Adrenal gland (tissue), 12 donors: ENCODE results near the gene PLAC8. TPM values are rescaled to one million over a fixed set of nuclear protein-coding genes. Genes with fewer than 3 reads are reported as not detected.
"Not testable (repeated sequence)": the region's sequence is repeated elsewhere in the genome, so short reads cannot be mapped to it uniquely, and the experiment has no call there.

Experiments
- DNase-seq, 7 donors: peaks; one replicate each; pipeline ENCODE4 v3.0.0-alpha.2; 2019 to 2020
- H3K27ac ChIP-seq, 5 donors: fragments of 200-600 bp; sonication (generic) in 4 of 5; 1 replicate in 3 of 5; 2 replicates in 2 of 5; pipeline versions ENCODE4 v1.5.1 to v1.8.0; 2016 to 2020; ENCODE audit warnings: mild to moderate bottlenecking in 1 of 5
- H3K27me3 ChIP-seq: fragments of 200-600 bp; 2 replicates; pipeline ENCODE4 v1.8.0; 2021
- H3K36me3 ChIP-seq, 2 donors: fragments of 200-600 bp; replicated peaks in 1 of 2; 1 replicate in 1 of 2; 2 replicates in 1 of 2; pipeline versions ENCODE4 v1.5.1 to v1.8.0; 2018 to 2022
- H3K4me1 ChIP-seq, 2 donors: fragments of 200-600 bp; replicated peaks in 1 of 2; 1 replicate in 1 of 2; 2 replicates in 1 of 2; pipeline versions ENCODE4 v1.5.1 to v1.8.0; 2018 to 2021
- H3K4me3 ChIP-seq, 4 donors: fragments of 200-600 bp; sonication (generic) in 3 of 4; one replicate each; pipeline ENCODE4 v1.5.1; 2016 to 2018
- H3K9me3 ChIP-seq, 3 donors: fragments of 200-600 bp; sonication (generic) in 1 of 3; replicated peaks in 1 of 3; 1 replicate in 2 of 3; 2 replicates in 1 of 3; pipeline versions ENCODE4 v1.5.1 to v1.8.0; 2016 to 2021
- CTCF ChIP-seq, 6 experiments: fragments of 450-650 bp in 4 of 6; fragments of 200-600 bp in 2 of 6; sonication (generic) in 1 of 6; IDR thresholded peaks; 1 replicate in 5 of 6; 2 replicates in 1 of 6; pipeline versions ENCODE4 v1.5.1 to v1.8.0; 2016 to 2021; ENCODE audit warnings: antibody characterized with exemption in 6 of 6, mild to moderate bottlenecking in 2 of 6, moderate library complexity in 1 of 6
- POLR2A ChIP-seq, 2 donors: fragments of 450-650 bp; IDR thresholded peaks; one replicate each; pipeline ENCODE4 v1.6.1; 2017; ENCODE audit warnings: antibody characterized with exemption in 2 of 2, mild to moderate bottlenecking in 2 of 2, moderate library complexity in 1 of 2
- WGBS, 4 donors: extraction: QIAGEN DNeasy Blood & Tissue Kit in 2 of 4; methylation state at CpG; one replicate each; pipeline versions ENCODE4 v1.1.5 to v1.1.7; 2013 to 2017; 5-methylcytosine and 5-hydroxymethylcytosine counted together
- intact Hi-C, 2 donors: fragments of 100-400 bp; cut with DNase I; formaldehyde crosslinking; loops; one replicate each; pipeline versions ENCODE4 v1.14.1 to v1.15.0; 2022 to 2023
- polyA plus RNA-seq, 3 donors: library from polyadenylated mRNA; stranded (reverse); fragments of 200-250 nt in 2 of 3; fragments of 350-450 nt in 1 of 3; fragmentation: Illumina TruSeq in 1 of 3; extraction: RNeasy Lipid Tissue Mini Kit (QIAGEN cat#74804) in 1 of 3; gene quantifications; one replicate each; pipeline ENCODE4 v1.2.3, GENCODE V29; 2013 to 2014
- total RNA-seq, 9 donors: library from RNA; depleted of rRNA in 4 of 9; stranded (reverse); fragments of >200 nt in 4 of 9; fragments of 120-200 nt in 1 of 9; fragmentation: NEBNext Ultra II Directional in 1 of 9; extraction: Animal tissue kit (Norgen Biotek cat#: 25700) in 1 of 9; gene quantifications; one replicate each; pipeline versions ENCODE4 v1.1.0 to v1.2.4, GENCODE V29; 2013 to 2023
- donor health status: healthy with polysubstance abuse.
- donor health status: Bipolar disorder and iron deficiency.
- donor health status: DM: yes; HTN: yes; CAD: no.
- donor health status: DM: no; HTN: no; CAD: no.
- donor health status: DM: no; HTN: no; CAD: no.
- donor health status: DM: yes; HTN: yes; CAD: no.

The PLAC8 gene
- total and polyA plus RNA-seq, 12 donors, result 1.4 to 14.4 (median 2.9) TPM; not detected in 1

DNA sequence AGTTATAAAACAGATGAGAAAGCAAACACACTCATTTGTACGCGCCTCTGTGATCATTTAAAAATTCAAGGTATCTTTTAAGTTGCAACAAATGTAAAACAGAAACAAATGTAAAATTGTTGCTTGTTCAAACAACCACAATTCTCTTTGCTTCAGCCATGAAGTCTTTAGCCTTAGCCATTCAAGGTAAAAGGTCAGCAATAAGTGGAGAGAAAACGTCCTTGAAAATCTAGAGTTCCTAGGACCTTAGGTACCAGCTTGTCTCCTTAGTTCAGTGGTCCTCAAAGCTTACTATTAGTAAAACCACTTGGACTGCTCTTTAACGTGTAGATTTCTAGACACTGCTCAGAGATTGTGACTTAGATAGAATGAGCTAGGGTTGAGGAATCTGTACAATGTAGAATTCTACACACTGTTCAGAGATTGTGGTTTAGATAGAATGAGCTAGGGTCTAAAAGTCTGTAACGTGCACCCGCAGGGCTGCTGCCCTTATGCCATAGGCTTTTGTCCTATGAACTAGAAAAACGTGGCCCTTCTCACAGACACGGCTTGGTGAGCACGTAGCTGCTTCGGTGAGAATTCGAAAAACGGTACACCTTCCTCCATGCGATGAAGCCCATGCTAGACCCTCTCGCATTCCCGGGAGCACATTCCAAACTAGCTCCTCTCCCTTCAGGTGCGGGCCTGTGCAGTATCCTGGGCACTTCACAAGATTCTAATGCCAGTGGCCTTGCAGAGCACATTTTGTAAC lies 1.7 kb downstream of the PLAC8 start:
- no peak overlapping the region for H3K4me3 ChIP-seq
- WGBS, 4 donors, result 73 to 81% (median 77%) methylated on average over 16 of the region's 16 CpGs
- no peak for DNase-seq
- peaks cover 0 to 7% of the 10 kb centered on the region in 2 donors for H3K4me1 ChIP-seq
- intact Hi-C loops, result no loop called here
- TF ChIP-seq CTCF (IDR thresholded peaks at IDR 0.05) (no peak), POLR2A (IDR thresholded peaks at IDR 0.05) (no peak)
- H3K9me3 ChIP-seq, result no peaks in the 10 kb centered on the region
- no peaks in the 10 kb centered on the region for H3K27me3 ChIP-seq
- H3K27ac ChIP-seq, result no peak overlapping the region
- H3K36me3 ChIP-seq, result no peaks in the 10 kb centered on the region

DNA sequence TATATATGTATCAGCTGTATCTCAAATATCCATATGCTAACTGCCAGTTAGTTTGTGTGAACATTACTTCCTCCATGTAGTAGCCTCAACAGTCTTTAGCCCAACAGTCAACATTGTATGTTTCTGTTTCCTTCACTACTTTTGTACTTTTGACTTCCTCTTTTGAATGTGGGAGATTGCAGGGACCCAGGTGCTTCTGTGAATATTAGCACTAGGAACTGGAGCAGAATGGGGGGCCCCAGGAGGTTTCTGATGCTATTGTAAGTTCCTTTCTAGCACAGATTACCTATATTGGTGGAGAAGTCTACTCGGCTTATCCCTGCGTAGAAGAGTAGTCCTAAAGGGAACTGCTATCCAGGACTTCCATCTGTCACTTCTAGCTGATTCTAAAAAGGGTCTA lies 2.3 kb downstream of the PLAC8 start:
- no peak overlapping the region for H3K4me3 ChIP-seq
- TF ChIP-seq CTCF (IDR thresholded peaks at IDR 0.05) (no peak), POLR2A (IDR thresholded peaks at IDR 0.05) (no peak)
- no peaks in the 10 kb centered on the region for H3K9me3 ChIP-seq
- peaks cover 0 to 7% of the 10 kb centered on the region in 2 donors for H3K4me1 ChIP-seq
- WGBS, 4 donors, result 73 to 87% (median 78%) methylated on average over 2 of the region's 2 CpGs
- H3K36me3 ChIP-seq, result no peaks in the 10 kb centered on the region
- DNase-seq, result no peak
- H3K27me3 ChIP-seq, result no peaks in the 10 kb centered on the region
- intact Hi-C loops, result no loop called here
- no peak overlapping the region for H3K27ac ChIP-seq

GRCh38 chr4:83111751-83112141 lies 2.8 kb downstream of the PLAC8 start:
- H3K4me3 ChIP-seq, H3K27ac ChIP-seq, H3K36me3 ChIP-seq, H3K9me3 ChIP-seq, intact Hi-C loops, H3K27me3 ChIP-seq, H3K4me1 ChIP-seq, DNase-seq: not testable (repeated sequence)
- WGBS, 4 donors, result 76 to 89% (median 79%) methylated on average over 7 of the region's 7 CpGs

DNA sequence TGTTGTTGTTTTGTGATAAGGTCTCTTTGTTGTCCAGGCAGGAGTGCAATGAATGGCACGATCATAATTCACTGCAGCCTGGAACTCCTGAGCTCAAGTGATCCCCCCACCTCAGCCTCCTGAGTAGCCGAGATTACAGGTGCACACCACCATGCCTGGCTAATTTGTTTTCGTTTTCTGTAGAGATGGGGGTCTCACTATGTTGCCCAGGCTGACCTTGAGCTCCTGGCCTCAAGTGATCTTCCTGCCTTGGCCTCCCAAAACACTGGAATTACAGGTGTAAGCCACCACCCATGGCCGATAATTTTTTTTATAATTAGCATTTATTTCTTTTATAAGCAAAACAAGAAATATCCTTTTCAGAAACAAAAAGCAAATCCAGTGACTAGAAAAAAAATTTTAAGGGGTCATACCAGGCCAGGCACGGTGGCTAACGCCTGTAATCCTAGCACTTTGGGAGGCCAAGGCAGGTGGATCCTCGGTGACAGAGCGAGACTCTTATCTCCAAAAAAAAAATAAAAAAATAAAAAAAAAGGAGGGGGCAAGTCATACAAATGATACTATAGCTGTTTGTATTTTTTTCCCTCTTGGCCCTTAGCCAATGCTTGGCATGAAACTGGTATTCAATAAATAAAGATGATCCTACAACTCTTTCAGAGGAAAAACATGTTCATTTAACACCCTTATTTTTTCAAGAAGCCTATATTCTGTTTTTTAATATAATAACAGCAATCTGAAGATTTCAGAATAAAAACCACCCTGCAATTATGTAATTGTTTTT lies 3.4 kb downstream of the PLAC8 start:
- no peak for DNase-seq
- intact Hi-C loops, result no loop called here
- 67 to 68% (median 68%) methylated on average over 8 of the region's 8 CpGs for WGBS, 4 donors
- H3K27ac ChIP-seq, result no peak overlapping the region
- H3K4me3 ChIP-seq, result no peak overlapping the region
- no peaks in the 10 kb centered on the region for H3K9me3 ChIP-seq
- no peaks in the 10 kb centered on the region for H3K27me3 ChIP-seq
- peaks cover 0 to 7% of the 10 kb centered on the region in 2 donors for H3K4me1 ChIP-seq
- no peak for TF ChIP-seq CTCF (IDR thresholded peaks at IDR 0.05)
- TF ChIP-seq POLR2A (IDR thresholded peaks at IDR 0.05), result no peak
- H3K36me3 ChIP-seq, result no peaks in the 10 kb centered on the region
